GM18508 (cell line): Measurements from ENCODE around the gene PIGH.
A peak's percentile ranks its signal among the peaks of the same experiment; 100 is the strongest.
"Not testable (repeated sequence)": the region's sequence is repeated elsewhere in the genome, so short reads cannot be mapped to it uniquely, and the experiment has no call there.

Experiments
- ATAC-seq: cut with Tn5 transposase; IDR thresholded peaks from one replicate; pipeline ENCODE4 v1.9.1; 2021; ENCODE audit warnings: moderate number of reproducible peaks; ENCODE audit not compliant: insufficient read depth, unreplicated experiment

PIGH gene

DNA sequence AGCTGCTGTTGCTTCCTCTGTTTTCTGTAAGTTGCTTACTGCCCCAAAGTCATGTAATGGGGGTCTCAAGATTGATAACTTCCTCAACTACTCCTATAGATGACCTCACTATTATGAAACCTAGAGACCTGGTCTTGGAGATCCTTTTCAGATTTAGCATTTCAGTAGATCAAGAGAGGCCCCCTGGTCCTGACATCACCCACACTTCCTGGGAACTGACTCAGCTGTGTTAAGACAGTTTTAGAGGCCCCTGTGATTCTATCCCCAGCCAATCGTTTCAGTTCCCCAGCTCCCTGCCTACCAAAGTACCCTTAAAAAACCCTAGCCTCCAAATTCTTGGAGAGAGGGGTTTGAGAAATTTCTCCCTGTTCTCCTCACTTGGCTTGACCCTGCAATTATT, 10.4 kb upstream of the PIGH start:
- no peak for ATAC-seq

- ATAC-seq = no peak
Measured at GRCh38 chr14:67609642-67610310, 9.7 kb upstream of the PIGH start.

GRCh38 chr14:67607646-67608045, 7.6 kb upstream of the PIGH start:
- ATAC-seq = no peak

DNA sequence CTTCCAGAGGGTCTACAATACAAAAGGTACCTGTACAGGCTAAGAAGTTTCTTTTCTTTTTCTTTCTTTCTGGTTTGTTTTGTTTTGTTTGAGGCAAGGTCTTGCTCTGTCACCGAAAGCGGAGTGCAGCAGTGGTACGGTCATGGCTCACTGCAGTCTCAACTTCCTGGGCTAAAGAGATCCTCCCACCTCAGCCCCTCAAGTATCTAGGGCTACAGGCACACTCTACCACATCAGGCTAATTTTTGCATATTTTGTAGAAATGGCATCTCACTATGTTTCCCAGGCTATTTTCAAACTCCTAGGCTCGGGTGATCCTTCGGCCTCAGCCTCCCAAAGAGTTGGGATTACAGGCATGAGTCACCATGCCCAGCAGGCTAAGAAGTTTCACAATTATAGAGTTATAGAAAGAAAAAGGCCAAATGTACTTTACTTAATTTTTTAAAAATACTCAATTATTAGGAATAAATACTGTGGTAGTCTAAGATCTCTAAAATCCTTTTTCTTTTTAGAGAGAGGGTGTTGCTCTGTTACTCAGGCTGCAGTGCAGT, 3.0 kb upstream of the PIGH start:
- peak; percentile 44 for ATAC-seq

- ATAC-seq = no peak
Measured at GRCh38 chr14:67602076-67602475, 2.0 kb upstream of the PIGH start.

- ATAC-seq = not testable (repeated sequence)
Measured at GRCh38 chr14:67600562-67600974, 500 bp upstream of the PIGH start.

DNA sequence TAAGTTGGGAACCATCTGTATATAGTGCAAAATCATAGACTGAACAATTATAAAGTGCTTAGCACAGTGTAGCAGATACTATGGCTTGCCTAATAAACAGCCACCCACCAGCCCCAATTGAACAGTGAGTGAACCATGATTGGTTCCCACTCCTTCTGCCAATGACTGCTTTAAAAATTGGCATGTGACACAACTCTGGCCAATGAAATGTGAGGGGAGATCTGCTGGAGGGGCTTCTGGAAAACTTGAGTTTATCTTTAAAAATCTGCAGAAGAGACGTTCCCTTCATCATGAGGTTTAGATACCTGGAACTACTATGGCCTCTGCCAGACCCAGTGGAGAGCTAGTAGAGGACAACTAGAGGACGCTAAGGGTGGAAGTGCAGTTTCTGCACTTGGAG, 4.7 kb downstream of the PIGH start:
- ATAC-seq = no peak

- ATAC-seq = not testable (repeated sequence)
Measured at GRCh38 chr14:67593650-67594049, 6.4 kb downstream of the PIGH start.

DNA sequence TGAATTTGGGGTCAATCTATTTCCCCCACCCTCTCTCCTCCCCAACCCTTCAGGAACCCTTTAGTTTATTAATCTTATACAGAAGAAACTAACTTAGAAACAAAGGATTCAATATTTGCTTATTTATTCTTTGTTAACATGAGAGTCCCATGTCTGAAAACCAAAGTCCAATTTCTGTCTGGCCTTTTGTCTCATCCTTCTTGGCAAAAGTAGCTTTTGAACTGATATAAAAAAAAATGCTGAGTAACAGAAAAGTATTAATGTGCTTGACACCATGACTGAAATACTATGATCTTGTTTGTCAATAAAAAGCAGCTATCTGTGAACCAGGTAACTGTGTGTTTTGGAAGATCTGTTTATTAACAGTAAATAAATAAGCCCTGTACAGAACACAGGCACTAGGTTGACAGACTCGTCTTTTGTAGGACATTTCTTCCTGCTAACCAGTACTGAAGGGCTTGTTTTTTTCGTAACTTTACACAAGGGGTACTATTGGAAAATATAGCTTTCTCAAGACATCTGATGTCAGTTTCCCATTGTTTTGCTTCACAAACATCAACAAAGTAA, 10.8 kb downstream of the PIGH start:
- no peak for ATAC-seq

- ATAC-seq = no peak
Measured at GRCh38 chr14:67586369-67586768, 13.7 kb downstream of the PIGH start.

- ATAC-seq = no peak
Measured at GRCh38 chr14:67584978-67585377, 15.1 kb downstream of the PIGH start.

DNA sequence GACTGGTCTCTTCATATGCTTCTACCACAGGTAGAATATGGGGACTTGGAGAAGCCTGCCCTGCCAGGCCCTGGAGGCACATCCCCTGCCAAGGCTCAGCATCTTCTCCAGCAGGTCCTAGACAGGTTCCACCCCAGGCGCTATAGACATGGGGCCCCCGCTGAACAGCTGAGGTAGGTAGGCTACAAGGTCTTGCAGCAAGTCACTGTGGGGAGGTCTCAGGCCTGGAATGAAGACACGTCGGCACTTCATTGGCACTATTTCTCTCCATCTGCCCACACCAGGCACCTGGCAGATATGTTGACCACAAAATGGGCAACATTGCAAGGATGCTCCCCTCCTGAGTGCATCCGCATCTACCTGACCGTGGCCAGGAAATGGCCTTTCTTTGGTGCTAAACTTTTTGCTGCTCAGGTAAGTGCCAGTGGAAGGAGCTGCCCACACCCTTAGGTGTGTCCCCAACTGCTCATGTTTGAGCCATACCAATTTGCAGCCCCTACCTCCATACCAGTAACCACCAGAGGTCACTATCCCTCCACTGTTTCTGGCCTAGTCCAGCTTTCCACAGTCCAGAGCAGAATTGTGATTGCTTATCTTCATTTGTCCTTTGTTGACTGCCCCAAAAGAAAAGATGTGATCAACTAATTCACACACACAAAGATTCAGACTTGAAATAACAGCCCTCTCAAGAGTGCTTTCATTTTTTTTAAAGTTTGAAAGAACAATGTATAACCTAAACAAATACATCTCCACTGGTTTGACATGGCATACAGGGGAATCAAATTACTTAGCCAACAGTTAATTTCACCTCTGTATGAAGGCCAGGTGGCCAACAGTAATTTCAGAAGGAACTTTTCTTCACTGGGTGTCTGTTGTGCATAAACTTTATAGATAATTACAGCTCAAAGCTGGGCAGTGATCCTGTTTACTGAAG, 16.1 kb downstream of the PIGH start:
- ATAC-seq = no peak

GRCh38 chr14:67582061-67582460, 18.0 kb downstream of the PIGH start:
- no peak for ATAC-seq

DNA sequence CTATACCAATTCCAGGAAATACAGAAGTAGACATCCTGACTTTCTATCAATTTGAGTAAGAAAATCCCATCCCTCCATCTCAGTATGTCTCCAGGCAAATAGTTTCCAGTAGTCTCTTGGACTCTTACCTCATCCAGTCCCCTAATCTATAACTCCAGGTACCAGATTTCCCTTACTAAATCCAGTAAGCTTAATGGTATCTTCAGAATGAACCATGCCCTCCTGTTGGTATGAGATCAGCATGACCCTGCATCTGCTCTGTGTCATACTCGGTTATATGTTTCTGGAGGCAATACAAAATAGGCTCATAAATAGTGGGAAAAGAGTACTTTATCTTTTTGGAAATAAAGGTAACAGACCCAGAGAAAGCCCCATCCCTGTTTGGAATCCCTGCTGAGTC, 18.4 kb downstream of the PIGH start:
- no peak for ATAC-seq

GRCh38 chr14:67580336-67581171, 19.5 kb downstream of the PIGH start:
- no peak for ATAC-seq

DNA sequence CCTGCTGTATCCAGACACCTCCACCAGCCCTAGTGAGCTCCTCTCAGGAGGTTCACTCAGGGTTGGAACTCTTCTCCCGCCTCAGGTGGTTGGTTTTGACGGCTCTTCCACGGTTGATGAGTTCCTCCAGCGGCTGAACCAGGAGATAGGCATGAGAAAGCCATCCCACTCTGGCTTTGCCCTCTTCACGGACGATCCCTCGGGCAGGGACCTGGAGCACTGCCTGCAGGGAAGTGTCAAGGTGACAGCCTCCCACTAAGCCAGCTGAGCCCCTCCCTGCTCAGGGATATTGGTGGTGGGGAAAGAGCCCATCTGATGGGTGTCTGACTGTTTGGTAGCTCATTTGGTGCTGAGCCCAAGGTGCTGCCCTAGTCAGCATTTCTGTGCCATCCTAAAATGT, 20.4 kb downstream of the PIGH start:
- no peak for ATAC-seq

GRCh38 chr14:67579040-67579439, 21.0 kb downstream of the PIGH start:
- ATAC-seq = no peak

GRCh38 chr14:67577909-67578749, 21.9 kb downstream of the PIGH start:
- ATAC-seq = no peak

- ATAC-seq = no peak
Measured at GRCh38 chr14:67577181-67577808, 22.8 kb downstream of the PIGH start.
